ENCODE measurements around the gene PDYN. TPM values are rescaled to one million over a fixed set of nuclear protein-coding genes. Genes with fewer than 3 reads are reported as not detected.

Gene PDYN
- total RNA-seq, 4 donors from 2014 or later = not detected

DNA sequence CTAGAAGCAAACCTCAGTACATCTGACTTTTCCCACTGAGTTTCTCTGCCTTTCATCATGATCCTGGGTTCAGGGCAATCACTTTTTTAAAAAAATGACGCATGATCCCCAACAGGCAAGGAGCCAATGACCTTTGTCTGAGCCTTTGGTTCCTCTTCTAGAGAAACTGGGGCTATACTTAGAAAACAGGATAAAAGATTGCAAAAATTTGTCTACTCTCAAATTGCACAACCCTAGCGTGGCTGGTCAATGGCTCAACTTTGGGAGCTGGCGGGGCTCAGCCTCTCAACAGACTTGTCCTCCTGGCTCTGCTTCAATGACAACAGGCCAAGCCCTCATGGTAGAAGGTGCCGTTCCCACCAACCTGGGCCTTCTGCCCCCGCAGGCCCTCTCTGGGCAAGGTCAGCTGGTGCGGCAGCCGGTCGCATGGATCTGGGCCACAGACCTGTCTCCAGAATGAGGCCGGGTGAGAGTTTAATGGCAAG, 48.7 kb downstream of the PDYN start:
- intact Hi-C loops (cut with DNase I) = no loop called here
- TF ChIP-seq EP300 (IDR thresholded peaks at IDR 0.05) (no peak), POLR2AphosphoS5 (IDR thresholded peaks at IDR 0.05) (peak; percentile 45 to 49), POLR2A (IDR thresholded peaks at IDR 0.05; ENCODE audit: low read depth) (no peak)
- TF ChIP-seq, protein P1, sequence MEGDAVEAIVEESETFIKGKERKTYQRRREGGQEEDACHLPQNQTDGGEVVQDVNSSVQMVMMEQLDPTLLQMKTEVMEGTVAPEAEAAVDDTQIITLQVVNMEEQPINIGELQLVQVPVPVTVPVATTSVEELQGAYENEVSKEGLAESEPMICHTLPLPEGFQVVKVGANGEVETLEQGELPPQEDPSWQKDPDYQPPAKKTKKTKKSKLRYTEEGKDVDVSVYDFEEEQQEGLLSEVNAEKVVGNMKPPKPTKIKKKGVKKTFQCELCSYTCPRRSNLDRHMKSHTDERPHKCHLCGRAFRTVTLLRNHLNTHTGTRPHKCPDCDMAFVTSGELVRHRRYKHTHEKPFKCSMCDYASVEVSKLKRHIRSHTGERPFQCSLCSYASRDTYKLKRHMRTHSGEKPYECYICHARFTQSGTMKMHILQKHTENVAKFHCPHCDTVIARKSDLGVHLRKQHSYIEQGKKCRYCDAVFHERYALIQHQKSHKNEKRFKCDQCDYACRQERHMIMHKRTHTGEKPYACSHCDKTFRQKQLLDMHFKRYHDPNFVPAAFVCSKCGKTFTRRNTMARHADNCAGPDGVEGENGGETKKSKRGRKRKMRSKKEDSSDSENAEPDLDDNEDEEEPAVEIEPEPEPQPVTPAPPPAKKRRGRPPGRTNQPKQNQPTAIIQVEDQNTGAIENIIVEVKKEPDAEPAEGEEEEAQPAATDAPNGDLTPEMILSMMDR (IDR thresholded peaks at IDR 0.05) = no peak
- H3K4me3 ChIP-seq = no peak overlapping the region
- H3K9me3 ChIP-seq = no peaks in the 10 kb centered on the region
- peak overlapping the region; percentile 11 to 28 (median 23) for H3K27ac ChIP-seq (replicated peaks in 1 of 4)
- H3K4me1 ChIP-seq = peaks cover 14 to 45% (median 37%) of the 10 kb centered on the region in 4 donors
- peaks cover 0 to 15% (median 3%) of the 10 kb centered on the region in 4 donors for H3K27me3 ChIP-seq
- WGBS = 81% methylated on average over 8 of the region's 9 CpGs
- no peak for DNase-seq (ENCODE audit: extremely low spot score)
- no peaks in the 10 kb centered on the region for H3K36me3 ChIP-seq

DNA sequence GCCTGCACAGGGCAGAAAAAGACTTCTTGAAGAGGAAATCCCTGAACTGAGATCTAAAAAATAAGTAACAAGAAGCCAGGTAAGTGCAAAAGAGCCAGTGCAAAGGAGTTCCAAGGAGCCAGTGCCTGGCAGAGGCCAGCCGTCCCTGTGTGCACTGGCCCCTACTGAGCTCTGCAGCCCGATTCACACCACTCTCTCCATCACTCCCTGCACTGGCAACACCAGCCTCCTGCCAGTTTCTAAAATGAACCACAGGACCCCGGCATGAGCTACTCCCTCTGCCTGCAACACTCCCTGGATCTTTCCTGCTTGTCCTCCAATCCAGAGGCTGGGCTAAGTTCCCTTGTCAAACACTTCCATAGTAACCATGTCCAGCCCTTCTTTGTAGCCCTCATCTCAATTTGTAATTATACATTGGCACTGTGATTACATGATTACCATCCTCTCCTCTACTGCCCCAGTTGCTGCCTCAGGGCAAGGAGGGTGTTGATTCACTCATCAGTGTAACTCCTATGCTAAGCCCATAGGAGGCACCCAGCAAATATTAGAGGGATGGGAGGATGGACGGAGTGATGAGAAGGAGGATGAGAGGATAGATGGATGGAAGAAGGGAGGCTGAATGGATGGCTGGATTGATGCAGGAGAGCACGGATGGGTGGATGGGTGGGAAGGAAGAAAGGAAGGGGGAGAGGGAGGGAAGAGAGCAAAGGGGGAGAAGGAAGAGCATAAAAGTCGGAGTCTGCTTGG, 49.3 kb downstream of the PDYN start:
- TF ChIP-seq POLR2A (IDR thresholded peaks at IDR 0.05; ENCODE audit: low read depth) = no peak
- TF ChIP-seq EP300 (IDR thresholded peaks at IDR 0.05) = no peak
- intact Hi-C loops (cut with DNase I) = no loop called here
- H3K27ac ChIP-seq (replicated peaks in 1 of 4) = peak overlapping the region; percentile 11 to 28 (median 23)
- no peaks in the 10 kb centered on the region for H3K9me3 ChIP-seq
- no peak overlapping the region for H3K4me3 ChIP-seq
- no peaks in the 10 kb centered on the region for H3K36me3 ChIP-seq
- WGBS = 67% methylated on average over 6 of the region's 6 CpGs
- peaks cover 0 to 15% (median 3%) of the 10 kb centered on the region in 4 donors for H3K27me3 ChIP-seq
- no peak for DNase-seq (ENCODE audit: extremely low spot score)
- peaks cover 14 to 45% (median 37%) of the 10 kb centered on the region in 4 donors for H3K4me1 ChIP-seq

DNA sequence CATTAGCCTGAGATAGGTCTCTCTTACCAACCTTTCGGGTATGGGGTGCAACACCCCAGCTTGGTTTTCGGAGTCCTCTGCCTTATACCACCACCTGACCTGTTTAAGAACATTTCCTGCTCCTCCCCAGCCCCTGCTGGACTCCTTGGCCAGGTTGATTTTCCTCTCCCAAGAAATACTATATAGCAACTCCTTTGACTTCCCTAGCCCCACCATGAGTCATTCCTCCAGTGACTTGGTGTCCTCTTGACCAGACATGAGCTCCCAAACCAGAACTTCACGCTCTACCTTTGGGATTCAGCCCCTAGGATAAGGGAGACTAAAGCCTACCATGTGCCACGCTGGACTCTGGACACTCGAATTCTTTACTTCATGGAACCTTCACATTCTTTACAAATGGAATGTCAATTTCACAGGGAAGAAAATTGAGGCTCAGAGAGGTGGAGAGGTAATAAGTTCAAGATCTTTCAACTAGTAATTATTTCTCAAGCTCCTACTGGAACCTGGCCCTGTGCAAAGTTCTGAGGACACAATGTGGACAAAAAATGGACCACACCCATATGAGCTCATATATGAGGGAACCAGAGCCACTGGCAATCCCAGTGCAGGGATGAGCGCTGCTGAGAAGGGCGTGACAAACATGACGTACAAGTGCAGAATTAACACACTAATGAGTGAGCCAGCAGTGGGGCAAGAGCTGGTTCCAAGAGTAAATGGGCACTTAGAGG, 50.4 kb downstream of the PDYN start:
- no peak for DNase-seq (ENCODE audit: extremely low spot score)
- Histone ChIP-seq H3K4me3 (no peak overlapping the region), H3K27me3 (peaks cover 0 to 15% (median 3%) of the 10 kb centered on the region in 4 donors), H3K36me3 (peaks cover 0 to 7% (median 6%) of the 10 kb centered on the region in 4 donors), H3K27ac (replicated peaks in 1 of 4) (peak overlapping the region in 3 of 4 donors; percentile 3 to 37 (median 18)), H3K4me1 (peaks cover 14 to 45% (median 37%) of the 10 kb centered on the region in 4 donors), H3K9me3 (no peaks in the 10 kb centered on the region)
- TF ChIP-seq POLR2AphosphoS5 (IDR thresholded peaks at IDR 0.05) (peak; percentile 49), EP300 (IDR thresholded peaks at IDR 0.05) (no peak)
- WGBS = 84% methylated on average over 8 of the region's 8 CpGs
- intact Hi-C loops (cut with DNase I) = no loop called here

DNA sequence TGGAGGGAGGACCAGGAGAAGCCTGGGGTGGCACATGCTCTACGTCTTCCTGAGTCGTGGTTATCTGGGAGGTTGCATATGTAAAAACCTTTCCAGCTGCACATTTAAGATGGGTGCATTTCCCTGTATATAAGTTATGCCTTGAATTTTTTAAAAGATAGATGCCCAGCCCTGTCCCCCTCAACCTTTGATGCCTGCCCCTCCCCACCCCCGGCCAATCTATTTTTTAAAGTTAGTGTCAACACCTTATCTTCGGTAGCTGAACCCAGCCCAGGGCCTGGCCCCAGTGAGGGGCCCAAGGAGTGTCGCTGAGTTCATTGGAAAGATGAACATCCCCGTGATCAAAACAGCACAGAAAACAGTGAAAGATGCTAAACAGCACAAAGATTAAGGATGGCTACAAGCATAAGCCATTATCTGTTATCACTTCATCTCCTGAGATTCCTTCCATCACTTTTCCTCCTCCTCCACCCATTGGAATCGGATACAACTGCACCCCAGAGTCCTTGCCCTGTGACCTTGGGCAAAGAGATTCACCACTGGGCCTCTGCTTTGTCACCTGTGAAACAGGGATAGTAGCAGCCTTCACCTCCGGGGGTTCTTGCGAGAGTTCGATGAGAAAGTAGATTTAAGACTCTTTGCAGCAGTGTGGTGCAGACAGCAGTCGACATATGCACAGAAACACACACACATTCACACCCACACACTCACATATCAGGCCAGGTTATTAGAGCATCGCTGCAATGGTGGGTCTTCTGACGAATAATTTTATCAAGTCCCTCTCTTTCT, 51.2 kb downstream of the PDYN start:
- Histone ChIP-seq H3K4me1 (peaks cover 14 to 45% (median 37%) of the 10 kb centered on the region in 4 donors), H3K27ac (replicated peaks in 1 of 4) (peak overlapping the region in 3 of 4 donors; percentile 3 to 37 (median 18)), H3K27me3 (peaks cover 0 to 15% (median 3%) of the 10 kb centered on the region in 4 donors), H3K36me3 (peaks cover 0 to 14% (median 12%) of the 10 kb centered on the region in 4 donors), H3K4me3 (no peak overlapping the region), H3K9me3 (no peaks in the 10 kb centered on the region)
- intact Hi-C loops (cut with DNase I) = no loop called here
- 83% methylated on average over 13 of the region's 13 CpGs for WGBS
- DNase-seq (ENCODE audit: extremely low spot score) = no peak
- TF ChIP-seq POLR2AphosphoS5 (IDR thresholded peaks at IDR 0.05) = no peak
- TF ChIP-seq EP300 (IDR thresholded peaks at IDR 0.05) = no peak
- TF ChIP-seq, protein P1 (IDR thresholded peaks at IDR 0.05) = no peak
- TF ChIP-seq POLR2A (IDR thresholded peaks at IDR 0.05; ENCODE audit: low read depth) = no peak

DNA sequence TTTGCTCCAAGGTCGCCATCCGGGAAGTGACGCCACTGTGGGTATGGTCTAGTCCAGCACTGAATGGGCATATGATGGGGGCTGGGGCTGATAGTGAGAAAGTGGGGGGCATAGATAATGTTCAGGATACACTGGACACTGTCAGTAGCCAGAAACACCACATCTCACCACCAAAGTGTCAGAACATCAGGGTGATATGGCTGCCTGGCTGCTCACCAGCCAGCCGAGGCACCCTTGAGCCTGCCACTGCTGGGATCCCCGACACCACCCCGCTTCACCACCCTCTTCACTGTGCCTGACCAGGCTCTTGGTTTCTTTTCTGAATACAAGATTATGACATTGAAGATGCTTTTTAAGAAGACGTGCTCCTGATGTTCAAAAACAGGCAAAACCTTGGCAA, 51.8 kb downstream of the PDYN start:
- WGBS = 86% methylated on average over 7 of the region's 7 CpGs
- no peak overlapping the region for H3K27ac ChIP-seq (replicated peaks in 1 of 4)
- no peak overlapping the region for H3K4me3 ChIP-seq
- no peaks in the 10 kb centered on the region for H3K9me3 ChIP-seq
- peaks cover 0 to 20% (median 18%) of the 10 kb centered on the region in 4 donors for H3K36me3 ChIP-seq
- H3K4me1 ChIP-seq = peaks cover 14 to 39% (median 31%) of the 10 kb centered on the region in 4 donors
- H3K27me3 ChIP-seq = peaks cover 0 to 9% (median under 1%) of the 10 kb centered on the region in 4 donors
- DNase-seq (ENCODE audit: extremely low spot score) = no peak
- intact Hi-C loops (cut with DNase I) = no loop called here
- no peak for TF ChIP-seq POLR2A (IDR thresholded peaks at IDR 0.05; ENCODE audit: low read depth)

All from esophagus muscularis mucosa (tissue), 4 donors.